Trophoblast cell (in vitro differentiated cells and primary cell): ENCODE data around the gene MAPK12.
A peak's percentile ranks its signal among the peaks of the same experiment; 100 is the strongest.

ENCODE experiments used
- DNase-seq, 2 donors: peaks; one replicate each; pipeline ENCODE4 v3.0.0-alpha.2; 2016
- H2AFZ ChIP-seq: 2 replicates; pipeline ENCODE4 v1.6.1; 2013; ENCODE audit warnings: low read length, moderate library complexity, mild to moderate bottlenecking; ENCODE audit not compliant: insufficient read depth, poor library complexity
- H2AK5ac ChIP-seq: 2 replicates; pipeline ENCODE4 v1.6.1; 2013; ENCODE audit warnings: mild to moderate bottlenecking, low read length
- H2BK120ac ChIP-seq: 2 replicates; pipeline ENCODE4 v1.6.1; 2013; ENCODE audit warnings: low read length, mild to moderate bottlenecking, moderate library complexity; ENCODE audit not compliant: insufficient read depth, poor library complexity
- H2BK12ac ChIP-seq: 2 replicates; pipeline ENCODE4 v1.6.1; 2013; ENCODE audit warnings: mild to moderate bottlenecking, low read length, moderate library complexity
- H2BK5ac ChIP-seq: 2 replicates; pipeline ENCODE4 v1.6.1; 2013; ENCODE audit warnings: low read length, low read depth, moderate library complexity, mild to moderate bottlenecking; ENCODE audit not compliant: poor library complexity
- H3K14ac ChIP-seq: 2 replicates; pipeline ENCODE4 v1.6.1; 2013; ENCODE audit warnings: mild to moderate bottlenecking, low read length
- H3K18ac ChIP-seq: 2 replicates; pipeline ENCODE4 v1.6.1; 2013; ENCODE audit warnings: mild to moderate bottlenecking, low read length
- H3K23ac ChIP-seq: 2 replicates; pipeline ENCODE4 v1.6.1; 2013; ENCODE audit warnings: low read length
- H3K27ac ChIP-seq: 2 replicates; pipeline ENCODE4 v1.5.1; 2013; ENCODE audit warnings: low read depth, mild to moderate bottlenecking, inconsistent platforms, low read length, moderate library complexity
- H3K27me3 ChIP-seq: 2 replicates; pipeline ENCODE4 v1.6.1; 2013; ENCODE audit warnings: inconsistent platforms, mild to moderate bottlenecking, low read length, moderate library complexity; ENCODE audit not compliant: insufficient read depth
- H3K36me3 ChIP-seq, 2 experiments: 1 replicate in 1 of 2; 2 replicates in 1 of 2; pipeline ENCODE4 v1.6.1; 2013; ENCODE audit warnings: low read length in 2 of 2, mild to moderate bottlenecking in 2 of 2, moderate library complexity in 1 of 2; ENCODE audit not compliant: insufficient read depth in 2 of 2, control insufficient read depth in 1 of 2
- H3K4ac ChIP-seq: 2 replicates; pipeline ENCODE4 v1.6.1; 2013; ENCODE audit warnings: low read depth, mild to moderate bottlenecking, low read length, moderate library complexity
- H3K4me1 ChIP-seq, 2 experiments: 1 replicate in 1 of 2; 2 replicates in 1 of 2; pipeline ENCODE4 v1.6.1; 2013; ENCODE audit warnings: low read length in 2 of 2, mild to moderate bottlenecking in 2 of 2, moderate library complexity in 1 of 2; ENCODE audit not compliant: insufficient read depth in 2 of 2, control insufficient read depth in 1 of 2
- H3K4me2 ChIP-seq: 2 replicates; pipeline ENCODE4 v1.6.1; 2013; ENCODE audit warnings: inconsistent platforms, mild to moderate bottlenecking, low read length, moderate library complexity
- H3K4me3 ChIP-seq: 2 replicates; pipeline ENCODE4 v1.5.1; 2013; ENCODE audit warnings: mild to moderate bottlenecking, low read depth, low read length, inconsistent platforms
- H3K79me1 ChIP-seq: one replicate; pipeline ENCODE4 v1.6.1; 2013; ENCODE audit warnings: low read length
- H3K79me2 ChIP-seq: 2 replicates; pipeline ENCODE4 v1.6.1; 2013; ENCODE audit warnings: low read length, mild to moderate bottlenecking; ENCODE audit not compliant: control insufficient read depth, insufficient read depth, poor library complexity
- H3K9ac ChIP-seq: 2 replicates; pipeline ENCODE4 v1.6.1; 2013; ENCODE audit warnings: mild to moderate bottlenecking, low read length
- H3K9me3 ChIP-seq: 2 replicates; pipeline ENCODE4 v1.6.1; 2013; ENCODE audit warnings: low read depth, mild to moderate bottlenecking, control low read depth, inconsistent platforms, low read length; ENCODE audit not compliant: insufficient read depth
- H4K12ac ChIP-seq: 2 replicates; pipeline ENCODE4 v1.6.1; 2013; ENCODE audit warnings: low read depth, mild to moderate bottlenecking, low read length, moderate library complexity
- H4K8ac ChIP-seq: 2 replicates; pipeline ENCODE4 v1.6.1; 2013; ENCODE audit warnings: low read depth, mild to moderate bottlenecking, low read length, moderate library complexity
- H4K91ac ChIP-seq: one replicate; pipeline ENCODE4 v1.6.1; 2013; ENCODE audit warnings: low read depth, mild to moderate bottlenecking, low read length, moderate library complexity
- WGBS: extraction: QIAGEN DNeasy Blood & Tissue Kit; methylation state at CpG from one replicate; pipeline ENCODE4 v1.1.7; 2013; ENCODE audit warnings: missing lambda C conversion rate; ENCODE audit not compliant: insufficient read length, insufficient coverage; ENCODE audit errors: extremely low coverage; 5-methylcytosine and 5-hydroxymethylcytosine counted together

MAPK12 gene

GRCh38 chr22:50292643-50293440 lies 31.4 kb upstream of the MAPK12 start:
- WGBS, result no CpG with 5 or more reads among the region's 29 CpGs
- peaks cover 38 to 41% of the 10 kb centered on the region in 2 experiments for H3K36me3 ChIP-seq
- peak overlapping the region; percentile 71 for H4K8ac ChIP-seq

GRCh38 chr22:50289942-50290630 lies 28.6 kb upstream of the MAPK12 start:
- Histone ChIP-seq H4K8ac (no peak overlapping the region), H4K91ac (no peak overlapping the region), H3K4me1 (peaks cover 18 to 21% of the 10 kb centered on the region in 2 experiments), H2BK12ac (no peak overlapping the region), H3K9ac (no peak overlapping the region), H3K9me3 (no peaks in the 10 kb centered on the region), H3K23ac (no peak overlapping the region), H3K4ac (no peak overlapping the region), H3K36me3 (peaks cover 60 to 64% of the 10 kb centered on the region in 2 experiments), H3K14ac (no peak overlapping the region), H3K27me3 (no peaks in the 10 kb centered on the region), H2AFZ (no peak overlapping the region), H3K79me2 (peaks cover 13% of the 10 kb centered on the region), H3K4me2 (no peak overlapping the region), H2AK5ac (no peak overlapping the region), H3K4me3 (no peak overlapping the region), H3K18ac (peak overlapping the region; percentile 21), H3K27ac (no peak overlapping the region), H2BK120ac (no peak overlapping the region), H2BK5ac (no peak overlapping the region), H4K12ac (no peak overlapping the region), H3K79me1 (peaks cover 20% of the 10 kb centered on the region)
- WGBS, result no CpG with 5 or more reads among the region's 37 CpGs
- peak in 1 of 2 donors; percentile 67 for DNase-seq

More at GRCh38 chr22:50292643-50293440, 31.4 kb upstream of the MAPK12 start:
- peak overlapping the region; percentile 86 for H3K18ac ChIP-seq
- H2BK120ac ChIP-seq, result peak overlapping the region; percentile 91
- peaks cover 27 to 34% of the 10 kb centered on the region in 2 experiments for H3K4me1 ChIP-seq
- peak overlapping the region; percentile 82 for H4K91ac ChIP-seq
- peak overlapping the region; percentile 4 for H2AFZ ChIP-seq
- peak overlapping the region; percentile 64 for H3K4me2 ChIP-seq
- H3K14ac ChIP-seq, result peak overlapping the region; percentile 60
- no peaks in the 10 kb centered on the region for H3K27me3 ChIP-seq
- H3K23ac ChIP-seq, result no peak overlapping the region
- peak overlapping the region; percentile 66 for H2AK5ac ChIP-seq
- peak overlapping the region; percentile 77 for H3K4ac ChIP-seq
- peaks cover 22% of the 10 kb centered on the region for H3K79me1 ChIP-seq
- peak overlapping the region; percentile 26 for H3K4me3 ChIP-seq
- peak overlapping the region; percentile 3 for H3K9ac ChIP-seq
- H3K27ac ChIP-seq, result peak overlapping the region; percentile 90
- peak overlapping the region; percentile 54 for H2BK5ac ChIP-seq
- H2BK12ac ChIP-seq, result peak overlapping the region; percentile 58
- H3K9me3 ChIP-seq, result peaks cover 4% of the 10 kb centered on the region
- H3K79me2 ChIP-seq, result peaks cover 13% of the 10 kb centered on the region
- peak; percentile 88 for DNase-seq
- H4K12ac ChIP-seq, result peak overlapping the region; percentile 72

GRCh38 chr22:50289151-50289941 lies 27.9 kb upstream of the MAPK12 start:
- no peak overlapping the region for H3K9ac ChIP-seq
- H3K79me2 ChIP-seq, result peaks cover 12% of the 10 kb centered on the region
- H3K14ac ChIP-seq, result no peak overlapping the region
- WGBS, result no CpG with 5 or more reads among the region's 57 CpGs
- no peak overlapping the region for H2BK12ac ChIP-seq
- DNase-seq, result no peak
- peaks cover 67% of the 10 kb centered on the region in 2 experiments for H3K36me3 ChIP-seq
- H3K4ac ChIP-seq, result no peak overlapping the region
- no peak overlapping the region for H4K91ac ChIP-seq
- H3K9me3 ChIP-seq, result no peaks in the 10 kb centered on the region
- no peaks in the 10 kb centered on the region for H3K27me3 ChIP-seq
- peaks cover 19% of the 10 kb centered on the region for H3K79me1 ChIP-seq
- no peak overlapping the region for H2AK5ac ChIP-seq
- H4K8ac ChIP-seq, result no peak overlapping the region
- H3K18ac ChIP-seq, result peak overlapping the region; percentile 20
- no peak overlapping the region for H4K12ac ChIP-seq
- H2AFZ ChIP-seq, result no peak overlapping the region
- H3K4me2 ChIP-seq, result no peak overlapping the region
- H3K4me3 ChIP-seq, result no peak overlapping the region
- no peak overlapping the region for H2BK5ac ChIP-seq
- H3K4me1 ChIP-seq, result peaks cover 16 to 18% of the 10 kb centered on the region in 2 experiments
- H3K27ac ChIP-seq, result no peak overlapping the region
- no peak overlapping the region for H3K23ac ChIP-seq
- H2BK120ac ChIP-seq, result no peak overlapping the region

GRCh38 chr22:50287731-50288130 lies 26.2 kb upstream of the MAPK12 start:
- H3K4me3 ChIP-seq, result no peak overlapping the region
- DNase-seq, result no peak
- peaks cover 10% of the 10 kb centered on the region for H3K79me1 ChIP-seq
- H2BK12ac ChIP-seq, result no peak overlapping the region
- no peaks in the 10 kb centered on the region for H3K27me3 ChIP-seq
- H4K91ac ChIP-seq, result no peak overlapping the region
- no peak overlapping the region for H2AK5ac ChIP-seq
- H3K4me1 ChIP-seq, result peaks cover 10% of the 10 kb centered on the region in 2 experiments
- no peak overlapping the region for H3K27ac ChIP-seq
- H3K9ac ChIP-seq, result no peak overlapping the region
- H3K79me2 ChIP-seq, result peaks cover 7% of the 10 kb centered on the region
- H3K14ac ChIP-seq, result no peak overlapping the region
- no peak overlapping the region for H4K8ac ChIP-seq
- H2AFZ ChIP-seq, result no peak overlapping the region
- no peak overlapping the region for H3K23ac ChIP-seq
- H3K4me2 ChIP-seq, result no peak overlapping the region
- no peak overlapping the region for H2BK120ac ChIP-seq
- no peak overlapping the region for H3K18ac ChIP-seq
- H3K4ac ChIP-seq, result no peak overlapping the region
- H4K12ac ChIP-seq, result no peak overlapping the region
- no peaks in the 10 kb centered on the region for H3K9me3 ChIP-seq
- H2BK5ac ChIP-seq, result no peak overlapping the region
- H3K36me3 ChIP-seq, result peaks cover 72 to 79% of the 10 kb centered on the region in 2 experiments
- WGBS, result no CpG with 5 or more reads among the region's 31 CpGs
